ENCODE results near the gene MED15.

Gene MED15

GRCh38 chr22:20551805-20552442, 44.5 kb downstream of the MED15 start:
- DNase-seq (ENCODE audit: low spot score), result no peak

- DNase-seq (ENCODE audit: low spot score), result peak; percentile 94
These were observed 45.3 kb downstream of the MED15 start for GRCh38 chr22:20552443-20553401.

- no peak for DNase-seq (ENCODE audit: low spot score)
These were observed 46.7 kb downstream of the MED15 start for GRCh38 chr22:20553947-20554741.

GRCh38 chr22:20554824-20555223, 47.4 kb downstream of the MED15 start:
- DNase-seq (ENCODE audit: low spot score), result no peak

- DNase-seq (ENCODE audit: low spot score), result no peak
These were observed 51.1 kb downstream of the MED15 start for GRCh38 chr22:20558534-20558933.

- DNase-seq (ENCODE audit: low spot score), result no peak
These were observed 51.9 kb downstream of the MED15 start for GRCh38 chr22:20559174-20559760.

GRCh38 chr22:20560716-20561115, 53.3 kb downstream of the MED15 start:
- DNase-seq (ENCODE audit: low spot score), result no peak

- no peak for DNase-seq (ENCODE audit: low spot score)
These were observed 54.5 kb downstream of the MED15 start for GRCh38 chr22:20561882-20562281.

GRCh38 chr22:20562607-20563465, 55.4 kb downstream of the MED15 start:
- no peak for DNase-seq (ENCODE audit: low spot score)

GRCh38 chr22:20563466-20563906, 56.1 kb downstream of the MED15 start:
- no peak for DNase-seq (ENCODE audit: low spot score)

GRCh38 chr22:20563941-20564371, 56.5 kb downstream of the MED15 start:
- no peak for DNase-seq (ENCODE audit: low spot score)

- DNase-seq (ENCODE audit: low spot score), result no peak
These were observed 57.8 kb downstream of the MED15 start for GRCh38 chr22:20565079-20565734.

- DNase-seq (ENCODE audit: low spot score), result no peak
These were observed 58.4 kb downstream of the MED15 start for GRCh38 chr22:20565761-20566160.

GRCh38 chr22:20566420-20567260, 59.2 kb downstream of the MED15 start:
- no peak for DNase-seq (ENCODE audit: low spot score)

GRCh38 chr22:20567371-20567847, 60.0 kb downstream of the MED15 start:
- DNase-seq (ENCODE audit: low spot score), result peak; percentile 43

- DNase-seq (ENCODE audit: low spot score), result peak; percentile 61
These were observed 60.6 kb downstream of the MED15 start for GRCh38 chr22:20567993-20568417.

- no peak for DNase-seq (ENCODE audit: low spot score)
These were observed 61.2 kb downstream of the MED15 start for GRCh38 chr22:20568502-20569058.

GRCh38 chr22:20569059-20570058, 61.9 kb downstream of the MED15 start:
- DNase-seq (ENCODE audit: low spot score), result peak; percentile 99

Measured in hepatic stellate cell (primary cell).